GM23338 (cell line): ENCODE data around the gene MID1. TPM values are rescaled to one million over a fixed set of nuclear protein-coding genes. Genes with fewer than 3 reads are reported as not detected.

Experiments used
- ATAC-seq: fragments of 200-7000 bp; cut with Tn5 transposase; 3 replicates; pipeline ENCODE4 v1.9.1; 2020
- DNase-seq: peaks from one replicate; pipeline ENCODE4 v3.0.0-alpha.2; 2015; ENCODE audit warnings: low spot score
- H2AFZ ChIP-seq: fragments of 200-600 bp; sonication (generic); 2 replicates; pipeline ENCODE4 v1.8.0; 2016; ENCODE audit warnings: antibody characterized with exemption, mild to moderate bottlenecking, moderate library complexity
- H3F3A ChIP-seq: fragments of 200-600 bp; sonication (generic); replicated peaks from 2 replicates; pipeline ENCODE4 v1.8.0; 2017; ENCODE audit warnings: antibody characterized with exemption, mixed run types, low read depth
- H3K27ac ChIP-seq: fragments of 200-600 bp; sonication (generic); 2 replicates; pipeline ENCODE4 v1.6.1; 2016; ENCODE audit warnings: low read depth
- H3K27me3 ChIP-seq: fragments of 200-600 bp; sonication (generic); 2 replicates; pipeline ENCODE4 v1.8.0; 2016; ENCODE audit warnings: mild to moderate bottlenecking, mixed run types, moderate library complexity; ENCODE audit not compliant: insufficient read depth
- H3K36me3 ChIP-seq: fragments of 200-600 bp; sonication (generic); 2 replicates; pipeline ENCODE4 v1.8.0; 2016; ENCODE audit warnings: mild to moderate bottlenecking; ENCODE audit not compliant: insufficient read depth
- H3K4me1 ChIP-seq: fragments of 200-600 bp; sonication (generic); 2 replicates; pipeline ENCODE4 v1.8.0; 2016; ENCODE audit warnings: mild to moderate bottlenecking, moderate library complexity; ENCODE audit not compliant: insufficient read depth
- H3K4me2 ChIP-seq: fragments of 200-600 bp; sonication (generic); 2 replicates; pipeline ENCODE4 v1.7.1; 2017; ENCODE audit warnings: mixed run types
- H3K4me3 ChIP-seq: fragments of 200-600 bp; sonication (generic); 2 replicates; pipeline ENCODE4 v1.6.1; 2016; ENCODE audit warnings: mixed run types
- H3K79me2 ChIP-seq: fragments of 200-600 bp; sonication (generic); replicated peaks from 2 replicates; pipeline ENCODE4 v1.8.0; 2017; ENCODE audit warnings: mild to moderate bottlenecking; ENCODE audit not compliant: insufficient read depth
- H3K9me2 ChIP-seq: fragments of 200-600 bp; sonication (generic); 2 replicates; pipeline ENCODE4 v1.8.0; 2017; ENCODE audit not compliant: insufficient read depth
- H4K20me1 ChIP-seq: fragments of 200-600 bp; sonication (generic); replicated peaks from 2 replicates; pipeline ENCODE4 v1.8.0; 2017; ENCODE audit warnings: mild to moderate bottlenecking; ENCODE audit not compliant: insufficient read depth
- H3K27ac Mint-ChIP-seq: 2 replicates; pipeline ENCODE4 v1.8.0; 2020; ENCODE audit warnings: inconsistent platforms, mild to moderate bottlenecking, moderate library complexity, mixed read lengths
- H3K27me3 Mint-ChIP-seq: 3 replicates; pipeline ENCODE4 v1.8.0; 2022; ENCODE audit warnings: low read depth, mild to moderate bottlenecking, moderate library complexity, mixed read lengths, inconsistent platforms; ENCODE audit not compliant: insufficient read depth, poor library complexity
- H3K36me3 Mint-ChIP-seq: 3 replicates; pipeline ENCODE4 v1.8.0; 2021; ENCODE audit warnings: low read depth, mild to moderate bottlenecking, inconsistent platforms, moderate library complexity, mixed read lengths
- H3K4me1 Mint-ChIP-seq: 3 replicates; pipeline ENCODE4 v1.8.0; 2020; ENCODE audit warnings: mild to moderate bottlenecking, inconsistent platforms, mixed read lengths
- H3K4me3 Mint-ChIP-seq: 3 replicates; pipeline ENCODE4 v1.8.0; 2021; ENCODE audit warnings: moderate library complexity, mild to moderate bottlenecking, inconsistent platforms, mixed read lengths
- H3K9me3 Mint-ChIP-seq: 3 replicates; pipeline ENCODE4 v1.8.0; 2020; ENCODE audit warnings: moderate library complexity, mild to moderate bottlenecking, inconsistent platforms, mixed read lengths
- CREB1 ChIP-seq: fragments of 250-450 bp; sonication (Bioruptor Pico); IDR thresholded peaks from 2 replicates; pipeline ENCODE4 v1.5.0; 2020; ENCODE audit warnings: low read depth, mild to moderate bottlenecking, moderate library complexity
- EZH2phosphoT487 ChIP-seq: fragments of 200-600 bp; sonication (generic); IDR thresholded peaks from one replicate; pipeline ENCODE4 v1.8.1; 2018; ENCODE audit warnings: antibody characterized with exemption; ENCODE audit not compliant: unreplicated experiment
- JUNB ChIP-seq: IDR thresholded peaks from one replicate; pipeline ENCODE4 v1.6.1; 2016; ENCODE audit warnings: antibody characterized with exemption; ENCODE audit not compliant: unreplicated experiment
- ZNF331 ChIP-seq: fragments of 250-450 bp; sonication (Bioruptor Pico); IDR thresholded peaks from 2 replicates; pipeline ENCODE4 v1.5.0; 2020; ENCODE audit warnings: low read depth, mild to moderate bottlenecking, moderate library complexity
- polyA plus RNA-seq: library from polyadenylated mRNA; unstranded; fragments of >200 nt; fragmentation: Nextera tagmentation; extraction: Ambion mirVana; gene quantifications from 2 replicates; pipeline ENCODE4 v1.2.1, GENCODE V29; 2016
- total RNA-seq: library from RNA; depleted of rRNA; stranded (reverse); fragments of >200 nt; shearing (Covaris generic); gene quantifications from 2 replicates; pipeline ENCODE4 v1.2.3, GENCODE V29; 2014
- TF ChIP-seq, protein P1 (sequence below): fragments of 250-450 bp; sonication (Bioruptor Pico); IDR thresholded peaks from 2 replicates; pipeline ENCODE4 v1.5.0; 2020; ENCODE audit warnings: mild to moderate bottlenecking, moderate library complexity
- TF ChIP-seq, protein P2 (sequence below), 2 experiments: fragments of 200-600 bp in 1 of 2; sonication (generic) in 1 of 2; conservative IDR thresholded peaks; 2 replicates each; pipeline versions ENCODE4 v1.5.1 to v1.6.1; 2016 to 2017; ENCODE audit warnings: antibody characterized with exemption in 2 of 2, low read depth in 2 of 2, mild to moderate bottlenecking in 2 of 2, moderate library complexity in 1 of 2

MID1 gene
- total and polyA plus RNA-seq, 2 experiments from 2014 or later = 27.2 to 39.3 TPM

DNA sequence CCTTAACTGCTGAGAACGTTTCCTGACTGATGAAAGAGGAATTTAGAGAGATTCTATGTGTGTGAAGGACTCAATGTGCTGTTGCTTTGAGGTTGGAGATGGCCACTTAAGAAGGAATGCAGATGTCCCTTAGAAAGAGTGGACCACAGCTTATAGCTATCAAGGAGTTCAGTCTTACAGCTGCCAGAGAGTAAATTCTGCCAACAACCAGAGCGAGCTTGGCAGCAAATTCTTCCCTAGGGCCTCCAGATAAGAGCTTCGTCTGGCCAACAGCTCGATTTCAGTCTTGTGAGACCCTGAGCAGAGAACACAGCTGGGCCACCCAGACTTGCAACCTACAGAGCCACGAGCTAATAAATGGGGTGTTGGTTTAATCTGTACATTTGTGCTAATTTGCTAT lies 21.8 kb downstream of the MID1 start (continued):
- TF ChIP-seq, protein P1, sequence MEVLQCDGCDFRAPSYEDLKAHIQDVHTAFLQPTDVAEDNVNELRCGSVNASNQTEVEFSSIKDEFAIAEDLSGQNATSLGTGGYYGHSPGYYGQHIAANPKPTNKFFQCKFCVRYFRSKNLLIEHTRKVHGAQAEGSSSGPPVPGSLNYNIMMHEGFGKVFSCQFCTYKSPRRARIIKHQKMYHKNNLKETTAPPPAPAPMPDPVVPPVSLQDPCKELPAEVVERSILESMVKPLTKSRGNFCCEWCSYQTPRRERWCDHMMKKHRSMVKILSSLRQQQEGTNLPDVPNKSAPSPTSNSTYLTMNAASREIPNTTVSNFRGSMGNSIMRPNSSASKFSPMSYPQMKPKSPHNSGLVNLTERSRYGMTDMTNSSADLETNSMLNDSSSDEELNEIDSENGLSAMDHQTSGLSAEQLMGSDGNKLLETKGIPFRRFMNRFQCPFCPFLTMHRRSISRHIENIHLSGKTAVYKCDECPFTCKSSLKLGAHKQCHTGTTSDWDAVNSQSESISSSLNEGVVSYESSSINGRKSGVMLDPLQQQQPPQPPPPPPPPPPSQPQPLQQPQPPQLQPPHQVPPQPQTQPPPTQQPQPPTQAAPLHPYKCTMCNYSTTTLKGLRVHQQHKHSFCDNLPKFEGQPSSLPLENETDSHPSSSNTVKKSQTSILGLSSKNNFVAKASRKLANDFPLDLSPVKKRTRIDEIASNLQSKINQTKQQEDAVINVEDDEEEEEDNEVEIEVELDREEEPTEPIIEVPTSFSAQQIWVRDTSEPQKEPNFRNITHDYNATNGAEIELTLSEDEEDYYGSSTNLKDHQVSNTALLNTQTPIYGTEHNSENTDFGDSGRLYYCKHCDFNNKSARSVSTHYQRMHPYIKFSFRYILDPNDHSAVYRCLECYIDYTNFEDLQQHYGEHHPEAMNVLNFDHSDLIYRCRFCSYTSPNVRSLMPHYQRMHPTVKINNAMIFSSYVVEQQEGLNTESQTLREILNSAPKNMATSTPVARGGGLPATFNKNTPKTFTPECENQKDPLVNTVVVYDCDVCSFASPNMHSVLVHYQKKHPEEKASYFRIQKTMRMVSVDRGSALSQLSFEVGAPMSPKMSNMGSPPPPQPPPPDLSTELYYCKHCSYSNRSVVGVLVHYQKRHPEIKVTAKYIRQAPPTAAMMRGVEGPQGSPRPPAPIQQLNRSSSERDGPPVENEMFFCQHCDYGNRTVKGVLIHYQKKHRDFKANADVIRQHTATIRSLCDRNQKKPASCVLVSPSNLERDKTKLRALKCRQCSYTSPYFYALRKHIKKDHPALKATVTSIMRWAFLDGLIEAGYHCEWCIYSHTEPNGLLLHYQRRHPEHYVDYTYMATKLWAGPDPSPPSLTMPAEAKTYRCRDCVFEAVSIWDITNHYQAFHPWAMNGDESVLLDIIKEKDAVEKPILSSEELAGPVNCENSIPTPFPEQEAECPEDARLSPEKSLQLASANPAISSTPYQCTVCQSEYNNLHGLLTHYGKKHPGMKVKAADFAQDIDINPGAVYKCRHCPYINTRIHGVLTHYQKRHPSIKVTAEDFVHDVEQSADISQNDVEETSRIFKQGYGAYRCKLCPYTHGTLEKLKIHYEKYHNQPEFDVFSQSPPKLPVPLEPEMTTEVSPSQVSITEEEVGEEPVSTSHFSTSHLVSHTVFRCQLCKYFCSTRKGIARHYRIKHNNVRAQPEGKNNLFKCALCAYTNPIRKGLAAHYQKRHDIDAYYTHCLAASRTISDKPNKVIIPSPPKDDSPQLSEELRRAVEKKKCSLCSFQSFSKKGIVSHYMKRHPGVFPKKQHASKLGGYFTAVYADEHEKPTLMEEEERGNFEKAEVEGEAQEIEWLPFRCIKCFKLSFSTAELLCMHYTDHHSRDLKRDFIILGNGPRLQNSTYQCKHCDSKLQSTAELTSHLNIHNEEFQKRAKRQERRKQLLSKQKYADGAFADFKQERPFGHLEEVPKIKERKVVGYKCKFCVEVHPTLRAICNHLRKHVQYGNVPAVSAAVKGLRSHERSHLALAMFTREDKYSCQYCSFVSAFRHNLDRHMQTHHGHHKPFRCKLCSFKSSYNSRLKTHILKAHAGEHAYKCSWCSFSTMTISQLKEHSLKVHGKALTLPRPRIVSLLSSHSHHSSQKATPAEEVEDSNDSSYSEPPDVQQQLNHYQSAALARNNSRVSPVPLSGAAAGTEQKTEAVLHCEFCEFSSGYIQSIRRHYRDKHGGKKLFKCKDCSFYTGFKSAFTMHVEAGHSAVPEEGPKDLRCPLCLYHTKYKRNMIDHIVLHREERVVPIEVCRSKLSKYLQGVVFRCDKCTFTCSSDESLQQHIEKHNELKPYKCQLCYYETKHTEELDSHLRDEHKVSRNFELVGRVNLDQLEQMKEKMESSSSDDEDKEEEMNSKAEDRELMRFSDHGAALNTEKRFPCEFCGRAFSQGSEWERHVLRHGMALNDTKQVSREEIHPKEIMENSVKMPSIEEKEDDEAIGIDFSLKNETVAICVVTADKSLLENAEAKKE (CRISPR knock-in tag) = no peak
- TF ChIP-seq ZNF331 (CRISPR knock-in tag) (no peak), CREB1 (CRISPR knock-in tag) (no peak), EZH2phosphoT487 (no peak)

DNA sequence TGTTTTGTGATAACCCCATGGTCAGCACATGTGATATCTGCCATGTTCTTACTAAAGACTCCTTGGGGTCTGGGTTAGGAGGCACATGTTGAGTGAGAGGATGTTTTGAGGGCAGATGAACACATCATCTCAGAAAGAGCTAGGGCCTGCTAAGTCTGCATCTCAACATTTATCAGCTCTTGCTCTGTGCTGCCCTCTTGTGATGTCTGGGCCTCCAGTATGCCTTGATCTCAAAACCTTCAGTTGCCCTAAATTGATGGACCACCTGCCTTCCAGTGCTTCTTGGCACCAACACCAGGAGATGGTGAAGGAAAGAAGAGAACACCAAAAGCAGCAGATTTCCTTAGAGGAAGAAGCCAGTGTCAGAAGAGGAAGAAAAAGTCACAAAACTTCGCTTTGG lies 22.5 kb downstream of the MID1 start:
- Mint-ChIP-seq H3K27me3 (no peaks in the 10 kb centered on the region), H3K4me1 (peaks cover 30% of the 10 kb centered on the region), H3K9me3 (no peaks in the 10 kb centered on the region), H3K4me3 (no peak overlapping the region), H3K36me3 (peaks cover 11% of the 10 kb centered on the region), H3K27ac (no peak overlapping the region)
- no peak for TF ChIP-seq JUNB
- TF ChIP-seq, protein P2, sequence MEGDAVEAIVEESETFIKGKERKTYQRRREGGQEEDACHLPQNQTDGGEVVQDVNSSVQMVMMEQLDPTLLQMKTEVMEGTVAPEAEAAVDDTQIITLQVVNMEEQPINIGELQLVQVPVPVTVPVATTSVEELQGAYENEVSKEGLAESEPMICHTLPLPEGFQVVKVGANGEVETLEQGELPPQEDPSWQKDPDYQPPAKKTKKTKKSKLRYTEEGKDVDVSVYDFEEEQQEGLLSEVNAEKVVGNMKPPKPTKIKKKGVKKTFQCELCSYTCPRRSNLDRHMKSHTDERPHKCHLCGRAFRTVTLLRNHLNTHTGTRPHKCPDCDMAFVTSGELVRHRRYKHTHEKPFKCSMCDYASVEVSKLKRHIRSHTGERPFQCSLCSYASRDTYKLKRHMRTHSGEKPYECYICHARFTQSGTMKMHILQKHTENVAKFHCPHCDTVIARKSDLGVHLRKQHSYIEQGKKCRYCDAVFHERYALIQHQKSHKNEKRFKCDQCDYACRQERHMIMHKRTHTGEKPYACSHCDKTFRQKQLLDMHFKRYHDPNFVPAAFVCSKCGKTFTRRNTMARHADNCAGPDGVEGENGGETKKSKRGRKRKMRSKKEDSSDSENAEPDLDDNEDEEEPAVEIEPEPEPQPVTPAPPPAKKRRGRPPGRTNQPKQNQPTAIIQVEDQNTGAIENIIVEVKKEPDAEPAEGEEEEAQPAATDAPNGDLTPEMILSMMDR (conservative IDR thresholded peaks at IDR 0.05; ENCODE audit: low read depth in 2 of 2) = peak; percentile 49 to 71
- H3K4me2 ChIP-seq = no peak overlapping the region
- no peaks in the 10 kb centered on the region for H3K36me3 ChIP-seq
- no peaks in the 10 kb centered on the region for H3K9me2 ChIP-seq
- H3K4me3 ChIP-seq = no peak overlapping the region
- peaks cover 97% of the 10 kb centered on the region for H3K79me2 ChIP-seq
- peaks cover 37% of the 10 kb centered on the region for H3K4me1 ChIP-seq
- peak; percentile 52 for DNase-seq
- no peaks in the 10 kb centered on the region for H3K27me3 ChIP-seq
- no peaks in the 10 kb centered on the region for H4K20me1 ChIP-seq
- no peaks in the 10 kb centered on the region for H3F3A ChIP-seq
- ATAC-seq = peak; percentile 64
- H2AFZ ChIP-seq = no peak overlapping the region
- H3K27ac ChIP-seq = no peak overlapping the region
